ENCODE data around the gene NCDN.

NCDN gene

DNA sequence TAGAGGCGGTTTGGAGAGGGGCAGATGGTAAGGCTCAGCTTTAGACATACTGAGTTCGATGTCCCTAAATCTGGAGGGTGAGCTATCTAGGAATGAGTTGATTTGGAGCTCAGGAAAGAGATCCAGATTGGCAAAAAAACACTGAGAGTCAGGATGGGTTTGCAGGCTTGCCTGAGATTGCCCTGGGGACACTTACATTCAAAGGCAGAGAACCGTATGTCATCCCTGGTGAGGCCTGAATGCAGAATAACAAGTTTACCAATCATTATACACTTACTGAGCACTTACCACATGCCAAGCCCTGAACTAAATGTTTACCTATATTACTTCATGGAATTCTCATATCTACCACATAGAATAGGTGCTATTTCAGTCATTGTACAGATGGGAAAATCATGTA, 43.0 kb downstream of the NCDN start:
- no CpG with 5 or more reads among the region's 3 CpGs for WGBS, 2 donors (ENCODE audit: extremely low coverage in 2 of 2, insufficient read length in 2 of 2, insufficient replicate concordance in 1 of 2)
- H3K4me2 ChIP-seq (ENCODE audit: insufficient read depth, low read length, poor library complexity, severe bottlenecking) = no peak overlapping the region
- peaks cover 19 to 74% of the 10 kb centered on the region in 2 donors for H3K36me3 ChIP-seq (replicated peaks in 1 of 2; ENCODE audit: control insufficient read depth in 2 of 2, insufficient read depth in 2 of 2, low read length in 2 of 2)

DNA sequence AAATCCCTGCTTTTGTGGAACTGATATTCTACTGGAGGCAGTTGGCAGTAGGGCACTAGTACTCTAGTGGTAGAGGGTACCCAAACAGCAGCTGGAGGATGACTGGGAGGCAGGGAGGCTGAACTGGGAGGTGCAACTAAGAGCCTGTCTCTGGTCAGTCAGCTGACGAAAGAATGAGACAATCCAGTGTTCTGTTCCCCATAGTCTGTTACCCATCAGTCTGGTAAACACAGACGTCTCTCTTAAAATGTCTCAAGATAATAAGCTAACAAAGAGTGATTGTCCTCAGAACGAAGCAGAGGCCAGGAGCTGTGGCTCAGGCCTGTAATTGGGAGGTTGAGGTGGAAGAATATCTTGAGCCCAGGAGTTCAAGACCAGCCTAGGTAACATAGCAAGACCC, 45.9 kb downstream of the NCDN start:
- H3K14ac ChIP-seq (ENCODE audit: low read length) = no peak overlapping the region
- H3K9me3 ChIP-seq (replicated peaks in 1 of 2; ENCODE audit: control insufficient read depth in 2 of 2, insufficient read depth in 1 of 2, low read depth in 1 of 2, low read length in 2 of 2) = peaks cover 2 to 6% of the 10 kb centered on the region in 2 donors
- H3K36me3 ChIP-seq (replicated peaks in 1 of 2; ENCODE audit: control insufficient read depth in 2 of 2, insufficient read depth in 2 of 2, low read length in 2 of 2) = peaks cover 20 to 93% of the 10 kb centered on the region in 2 donors
- H3K27ac ChIP-seq (replicated peaks; ENCODE audit: low read length) = no peak overlapping the region
- DNase-seq (ENCODE audit: low spot score) = no peak
- no peak overlapping the region for H2BK120ac ChIP-seq (ENCODE audit: low read depth, low read length)
- H3K79me1 ChIP-seq (ENCODE audit: low read depth, low read length) = no peaks in the 10 kb centered on the region
- no peak overlapping the region for H2AK5ac ChIP-seq (ENCODE audit: low read depth, low read length)
- H3K18ac ChIP-seq (ENCODE audit: low read length) = no peak overlapping the region
- no peak overlapping the region for H3K4me2 ChIP-seq (ENCODE audit: insufficient read depth, low read length, poor library complexity, severe bottlenecking)
- no peak overlapping the region for H2BK5ac ChIP-seq (ENCODE audit: low read length)
- no peak overlapping the region for H3K9ac ChIP-seq (ENCODE audit: low read depth, low read length, poor library complexity)
- no peak overlapping the region for H3K4me3 ChIP-seq (ENCODE audit: low read length in 2 of 2)
- no peak overlapping the region for H2AFZ ChIP-seq (ENCODE audit: low read length)
- H3K23ac ChIP-seq (ENCODE audit: low read depth, low read length, poor library complexity) = no peak overlapping the region
- H2BK15ac ChIP-seq (ENCODE audit: low read length) = no peak overlapping the region
- H3K27me3 ChIP-seq (ENCODE audit: control insufficient read depth in 3 of 3, insufficient read depth in 3 of 3, low read depth in 1 of 3, low read length in 3 of 3) = no peaks in the 10 kb centered on the region
- WGBS, 2 donors (ENCODE audit: extremely low coverage in 2 of 2, insufficient read length in 2 of 2, insufficient replicate concordance in 1 of 2) = no CpG with 5 or more reads among the region's 3 CpGs
- H4K91ac ChIP-seq (ENCODE audit: low read depth, low read length, poor library complexity) = no peak overlapping the region
- H3K4ac ChIP-seq (ENCODE audit: low read length) = no peak overlapping the region
- peaks cover 0 to 6% of the 10 kb centered on the region in 2 donors for H3K4me1 ChIP-seq (ENCODE audit: control insufficient read depth in 2 of 2, insufficient read depth in 1 of 2, low read depth in 1 of 2, low read length in 2 of 2)
- H4K8ac ChIP-seq (ENCODE audit: low read depth, low read length) = no peak overlapping the region
- H2BK12ac ChIP-seq (ENCODE audit: low read length) = no peak overlapping the region

More for the DNA sequence above, 43.0 kb downstream of the NCDN start:
- H3K79me1 ChIP-seq (ENCODE audit: low read depth, low read length) = no peaks in the 10 kb centered on the region
- no peak overlapping the region for H3K27ac ChIP-seq (replicated peaks; ENCODE audit: low read length)
- no peak overlapping the region for H3K18ac ChIP-seq (ENCODE audit: low read length)
- H4K91ac ChIP-seq (ENCODE audit: low read depth, low read length, poor library complexity) = no peak overlapping the region
- H2AFZ ChIP-seq (ENCODE audit: low read length) = no peak overlapping the region
- H2BK12ac ChIP-seq (ENCODE audit: low read length) = no peak overlapping the region
- no peak overlapping the region for H3K9ac ChIP-seq (ENCODE audit: low read depth, low read length, poor library complexity)
- no peak overlapping the region for H2BK15ac ChIP-seq (ENCODE audit: low read length)
- H4K8ac ChIP-seq (ENCODE audit: low read depth, low read length) = no peak overlapping the region
- no peak for DNase-seq (ENCODE audit: low spot score)
- no peak overlapping the region for H3K14ac ChIP-seq (ENCODE audit: low read length)
- H3K9me3 ChIP-seq (replicated peaks in 1 of 2; ENCODE audit: control insufficient read depth in 2 of 2, insufficient read depth in 1 of 2, low read depth in 1 of 2, low read length in 2 of 2) = peaks cover 0 to 2% of the 10 kb centered on the region in 2 donors
- no peak overlapping the region for H3K4me3 ChIP-seq (ENCODE audit: low read length in 2 of 2)
- H3K23ac ChIP-seq (ENCODE audit: low read depth, low read length, poor library complexity) = no peak overlapping the region
- H3K27me3 ChIP-seq (ENCODE audit: control insufficient read depth in 3 of 3, insufficient read depth in 3 of 3, low read depth in 1 of 3, low read length in 3 of 3) = no peaks in the 10 kb centered on the region
- H2BK120ac ChIP-seq (ENCODE audit: low read depth, low read length) = no peak overlapping the region
- H3K4ac ChIP-seq (ENCODE audit: low read length) = no peak overlapping the region
- peaks cover 0 to under 1% of the 10 kb centered on the region in 2 donors for H3K4me1 ChIP-seq (ENCODE audit: control insufficient read depth in 2 of 2, insufficient read depth in 1 of 2, low read depth in 1 of 2, low read length in 2 of 2)
- H2BK5ac ChIP-seq (ENCODE audit: low read length) = no peak overlapping the region
- no peak overlapping the region for H2AK5ac ChIP-seq (ENCODE audit: low read depth, low read length)

DNA sequence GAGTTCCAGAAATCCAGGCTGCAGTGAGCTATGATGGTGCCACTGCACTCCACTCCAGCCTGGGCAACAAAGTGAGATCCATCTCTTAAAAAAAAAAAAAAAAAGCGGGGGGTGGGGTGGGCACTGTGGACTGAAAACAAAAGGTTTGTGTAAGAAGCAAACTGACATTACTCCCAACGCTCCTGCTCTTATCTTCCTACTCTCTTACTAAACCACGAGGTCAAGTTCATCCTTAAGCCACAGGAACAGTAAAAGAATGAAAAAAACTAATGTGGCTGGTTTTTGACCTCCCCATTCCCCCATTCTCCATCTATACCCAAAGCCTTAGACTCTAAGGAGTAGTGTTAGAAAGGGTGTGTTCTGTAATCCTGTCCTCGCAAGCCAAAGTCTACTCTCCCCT, 46.3 kb downstream of the NCDN start:
- peaks cover 2 to 6% of the 10 kb centered on the region in 2 donors for H3K9me3 ChIP-seq (replicated peaks in 1 of 2; ENCODE audit: control insufficient read depth in 2 of 2, insufficient read depth in 1 of 2, low read depth in 1 of 2, low read length in 2 of 2)
- peaks cover 23 to 96% of the 10 kb centered on the region in 2 donors for H3K36me3 ChIP-seq (replicated peaks in 1 of 2; ENCODE audit: control insufficient read depth in 2 of 2, insufficient read depth in 2 of 2, low read length in 2 of 2)
- no peak overlapping the region for H4K91ac ChIP-seq (ENCODE audit: low read depth, low read length, poor library complexity)
- no peak overlapping the region for H2BK12ac ChIP-seq (ENCODE audit: low read length)
- H2AFZ ChIP-seq (ENCODE audit: low read length) = no peak overlapping the region
- H3K4me1 ChIP-seq (ENCODE audit: control insufficient read depth in 2 of 2, insufficient read depth in 1 of 2, low read depth in 1 of 2, low read length in 2 of 2) = peaks cover 0 to 6% of the 10 kb centered on the region in 2 donors
- DNase-seq (ENCODE audit: low spot score) = no peak
- H2BK120ac ChIP-seq (ENCODE audit: low read depth, low read length) = no peak overlapping the region
- H3K79me1 ChIP-seq (ENCODE audit: low read depth, low read length) = no peaks in the 10 kb centered on the region
- no peak overlapping the region for H3K18ac ChIP-seq (ENCODE audit: low read length)
- H3K4me2 ChIP-seq (ENCODE audit: insufficient read depth, low read length, poor library complexity, severe bottlenecking) = no peak overlapping the region
- no peak overlapping the region for H3K4ac ChIP-seq (ENCODE audit: low read length)
- H3K23ac ChIP-seq (ENCODE audit: low read depth, low read length, poor library complexity) = no peak overlapping the region
- H3K9ac ChIP-seq (ENCODE audit: low read depth, low read length, poor library complexity) = no peak overlapping the region
- no peak overlapping the region for H2BK5ac ChIP-seq (ENCODE audit: low read length)
- no peak overlapping the region for H3K14ac ChIP-seq (ENCODE audit: low read length)
- no peak overlapping the region for H4K8ac ChIP-seq (ENCODE audit: low read depth, low read length)
- no CpG with 5 or more reads among the region's 4 CpGs for WGBS, 2 donors (ENCODE audit: extremely low coverage in 2 of 2, insufficient read length in 2 of 2, insufficient replicate concordance in 1 of 2)
- no peak overlapping the region for H2BK15ac ChIP-seq (ENCODE audit: low read length)
- no peak overlapping the region for H2AK5ac ChIP-seq (ENCODE audit: low read depth, low read length)
- H3K27me3 ChIP-seq (ENCODE audit: control insufficient read depth in 3 of 3, insufficient read depth in 3 of 3, low read depth in 1 of 3, low read length in 3 of 3) = no peaks in the 10 kb centered on the region
- no peak overlapping the region for H3K27ac ChIP-seq (replicated peaks; ENCODE audit: low read length)
- no peak overlapping the region for H3K4me3 ChIP-seq (ENCODE audit: low read length in 2 of 2)

DNA sequence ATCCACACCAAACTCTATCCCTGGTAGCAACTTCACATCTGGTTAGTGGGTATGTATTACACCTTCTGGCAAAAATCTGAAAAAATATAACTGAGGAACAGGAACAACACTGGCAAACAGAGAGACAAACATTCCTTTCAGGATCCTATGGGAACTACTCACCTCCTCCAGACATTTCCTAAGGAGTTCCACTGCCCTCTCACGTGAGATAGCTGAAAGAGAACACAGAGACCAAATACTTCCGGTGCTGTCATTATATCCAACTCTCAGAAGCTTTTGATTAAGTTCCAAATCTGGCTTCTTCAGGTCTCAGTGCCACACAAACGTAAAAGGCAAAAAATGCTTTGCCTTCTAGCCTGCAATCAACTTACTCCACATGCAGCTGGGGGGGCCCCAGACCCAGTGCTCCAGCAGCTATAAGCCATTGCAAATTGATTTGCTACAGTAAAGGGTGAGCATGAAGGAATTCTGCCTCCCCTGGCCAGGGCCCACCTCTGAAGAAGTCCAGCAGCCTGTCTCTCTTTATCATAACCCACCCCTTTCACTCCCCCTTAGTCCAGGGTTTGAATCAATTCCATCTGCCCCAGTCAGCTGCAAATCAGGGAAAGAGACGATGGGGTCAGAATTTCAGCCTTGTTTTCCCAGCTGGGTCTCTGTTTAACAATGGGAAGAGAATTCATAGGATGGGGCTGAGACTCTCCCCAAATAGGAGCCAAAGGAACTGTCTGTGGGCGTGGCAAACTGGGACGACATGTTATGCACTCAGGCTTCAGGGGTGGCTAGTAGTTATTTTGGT, 47.7 kb downstream of the NCDN start:
- Histone ChIP-seq H2BK5ac (ENCODE audit: low read length) (no peak overlapping the region), H3K27me3 (ENCODE audit: control insufficient read depth in 3 of 3, insufficient read depth in 3 of 3, low read depth in 1 of 3, low read length in 3 of 3) (no peaks in the 10 kb centered on the region), H3K9ac (ENCODE audit: low read depth, low read length, poor library complexity) (no peak overlapping the region), H2AK5ac (ENCODE audit: low read depth, low read length) (no peak overlapping the region), H3K14ac (ENCODE audit: low read length) (no peak overlapping the region), H3K27ac (replicated peaks; ENCODE audit: low read length) (no peak overlapping the region), H4K8ac (ENCODE audit: low read depth, low read length) (no peak overlapping the region), H2BK15ac (ENCODE audit: low read length) (no peak overlapping the region), H2BK12ac (ENCODE audit: low read length) (no peak overlapping the region), H3K18ac (ENCODE audit: low read length) (no peak overlapping the region), H3K4me3 (ENCODE audit: low read length in 2 of 2) (no peak overlapping the region), H3K4me1 (ENCODE audit: control insufficient read depth in 2 of 2, insufficient read depth in 1 of 2, low read depth in 1 of 2, low read length in 2 of 2) (peaks cover 0 to 6% of the 10 kb centered on the region in 2 donors), H2BK120ac (ENCODE audit: low read depth, low read length) (no peak overlapping the region), H3K79me1 (ENCODE audit: low read depth, low read length) (no peaks in the 10 kb centered on the region), H3K36me3 (replicated peaks in 1 of 2; ENCODE audit: control insufficient read depth in 2 of 2, insufficient read depth in 2 of 2, low read length in 2 of 2) (peaks cover 30 to 96% of the 10 kb centered on the region in 2 donors), H4K91ac (ENCODE audit: low read depth, low read length, poor library complexity) (no peak overlapping the region), H3K23ac (ENCODE audit: low read depth, low read length, poor library complexity) (no peak overlapping the region), H3K4ac (ENCODE audit: low read length) (no peak overlapping the region), H3K4me2 (ENCODE audit: insufficient read depth, low read length, poor library complexity, severe bottlenecking) (no peak overlapping the region), H2AFZ (ENCODE audit: low read length) (no peak overlapping the region), H3K9me3 (replicated peaks in 1 of 2; ENCODE audit: control insufficient read depth in 2 of 2, insufficient read depth in 1 of 2, low read depth in 1 of 2, low read length in 2 of 2) (peaks cover 2 to 6% of the 10 kb centered on the region in 2 donors)
- no CpG with 5 or more reads among the region's 6 CpGs for WGBS, 2 donors (ENCODE audit: extremely low coverage in 2 of 2, insufficient read length in 2 of 2, insufficient replicate concordance in 1 of 2)
- DNase-seq (ENCODE audit: low spot score) = no peak
